K562 (cell line): ENCODE data around the gene CACNG7. TPM values are rescaled to one million over a fixed set of nuclear protein-coding genes. Genes with fewer than 3 reads are reported as not detected.

Experiments used
- MGA ChIP-seq: fragments of 450-650 bp; IDR thresholded peaks from 2 replicates; pipeline ENCODE4 v1.6.1; 2016; ENCODE audit warnings: mild to moderate bottlenecking, moderate library complexity
- TSHZ1 ChIP-seq: fragments of 250-450 bp; sonication (Bioruptor Pico); IDR thresholded peaks from 2 replicates; pipeline ENCODE4 v1.4.0; 2020; ENCODE audit warnings: mild to moderate bottlenecking, moderate library complexity
- ZNF347 ChIP-seq: fragments of 450-650 bp; formaldehyde crosslinking; IDR thresholded peaks from 2 replicates; pipeline ENCODE4 v1.4.0; 2020; ENCODE audit warnings: low read depth, mild to moderate bottlenecking, moderate library complexity
- polyA plus RNA-seq, 8 experiments: library from polyadenylated mRNA; depleted of rRNA in 4 of 8; stranded (reverse) in 5 of 8; unstranded in 3 of 8; fragments of >200 nt; fragmentation: Nextera tagmentation in 2 of 8; fragmentation: Illumina TruSeq in 1 of 8; extraction: Ambion mirVana in 2 of 8; extraction: Trizol in 1 of 8; gene quantifications; 2 replicates each; pipeline versions ENCODE4 v1.2.1 to v1.2.3, GENCODE V29; 2011 to 2014; ENCODE audit warnings: inconsistent platforms in 1 of 8, missing spikeins in 1 of 8
- total RNA-seq, 7 experiments: library from RNA; depleted of rRNA in 6 of 7; stranded (reverse); fragments of >200 nt in 6 of 7; fragmentation: Illumina TruSeq in 2 of 7; extraction: Trizol in 2 of 7; gene quantifications; 2 replicates each; pipeline versions ENCODE4 v1.2.1 to v1.2.3, GENCODE V29; 2011 to 2021; ENCODE audit warnings: low replicate concordance in 1 of 7

The CACNG7 gene
- total and polyA plus RNA-seq, 9 of the 15 experiments (the other 6 are each of a cell fraction or from before 2014, with no cell fraction given) = not detected

- no peak for TF ChIP-seq MGA
- no peak for TF ChIP-seq TSHZ1 (CRISPR knock-in tag)
- no peak for TF ChIP-seq ZNF347
Measured at GRCh38 chr19:53909471-53910169, 542 bp downstream of the CACNG7 start (continued).
